ENCODE results near the gene PTPN9.
"Not testable (repeated sequence)": the region's sequence is repeated elsewhere in the genome, so short reads cannot be mapped to it uniquely, and the experiment has no call there.

The PTPN9 gene

GRCh38 chr15:75452364-75452864 is 126.7 kb downstream of the PTPN9 start:
- DNase-seq, result peak; percentile 25 to 45

- peak; percentile 99 for DNase-seq
These were observed 127.3 kb downstream of the PTPN9 start, which contains the start of gene SIN3A for GRCh38 chr15:75451674-75452363. Gene SIN3A (minus strand): TSS chr15:75451690. CDS start chr15:75430375, 21,315 bp downstream.

- DNase-seq, result no peak
These were observed 127.9 kb downstream of the PTPN9 start for GRCh38 chr15:75451202-75451673.

- peak in 1 of 2 experiments; percentile 57 for DNase-seq
These were observed 128.6 kb downstream of the PTPN9 start for GRCh38 chr15:75450307-75451201.

GRCh38 chr15:75449585-75450306 is 129.4 kb downstream of the PTPN9 start:
- DNase-seq, result no peak

- not testable (repeated sequence) for DNase-seq
These were observed 130.9 kb downstream of the PTPN9 start for GRCh38 chr15:75448171-75448570.

GRCh38 chr15:75446151-75446550 is 133.0 kb downstream of the PTPN9 start:
- no peak for DNase-seq

GRCh38 chr15:75445324-75445723 is 133.8 kb downstream of the PTPN9 start:
- DNase-seq, result not testable (repeated sequence)

GRCh38 chr15:75443972-75444453 is 135.1 kb downstream of the PTPN9 start:
- not testable (repeated sequence) for DNase-seq

GRCh38 chr15:75437721-75438120 is 141.4 kb downstream of the PTPN9 start:
- no peak for DNase-seq

GRCh38 chr15:75436881-75437280 is 142.2 kb downstream of the PTPN9 start:
- no peak for DNase-seq

- DNase-seq, result no peak
These were observed 147.4 kb downstream of the PTPN9 start for GRCh38 chr15:75431682-75432081.

- DNase-seq, result no peak
These were observed 147.8 kb downstream of the PTPN9 start for GRCh38 chr15:75431270-75431669.

- no peak for DNase-seq
These were observed 148.9 kb downstream of the PTPN9 start for GRCh38 chr15:75430259-75430658.

GRCh38 chr15:75428152-75428551 is 151.0 kb downstream of the PTPN9 start:
- DNase-seq, result no peak

GRCh38 chr15:75425966-75426500 is 153.1 kb downstream of the PTPN9 start:
- DNase-seq, result no peak

GRCh38 chr15:75422554-75422953 is 156.6 kb downstream of the PTPN9 start:
- no peak for DNase-seq

GRCh38 chr15:75420698-75421097 is 158.4 kb downstream of the PTPN9 start:
- no peak for DNase-seq

- DNase-seq, result no peak
These were observed 162.5 kb downstream of the PTPN9 start for GRCh38 chr15:75416584-75416983.
